Left ventricle myocardium inferior (tissue), 1 donor: ENCODE results near the gene SLC35G6. TPM values are rescaled to one million over a fixed set of nuclear protein-coding genes. Genes with fewer than 3 reads are reported as not detected.

ENCODE experiments used
- DNase-seq: peaks from one replicate; pipeline ENCODE4 v3.0.0-alpha.2; 2020
- H3K27ac ChIP-seq: fragments of 200-600 bp; replicated peaks from 2 replicates; pipeline ENCODE4 v1.8.0; 2021
- H3K27me3 ChIP-seq: fragments of 200-600 bp; 2 replicates; pipeline ENCODE4 v1.8.0; 2021; ENCODE audit warnings: low read depth
- H3K36me3 ChIP-seq: fragments of 200-600 bp; 2 replicates; pipeline ENCODE4 v1.8.0; 2021
- H3K4me1 ChIP-seq: fragments of 200-600 bp; 2 replicates; pipeline ENCODE4 v1.8.0; 2021
- H3K4me3 ChIP-seq: fragments of 200-600 bp; 2 replicates; pipeline ENCODE4 v1.8.0; 2021; ENCODE audit warnings: mild to moderate bottlenecking, moderate library complexity
- H3K9me3 ChIP-seq: fragments of 200-600 bp; replicated peaks from 2 replicates; pipeline ENCODE4 v1.8.0; 2021
- CTCF ChIP-seq: fragments of 200-600 bp; IDR thresholded peaks from 2 replicates; pipeline ENCODE4 v1.8.0; 2021; ENCODE audit warnings: antibody characterized with exemption, mild to moderate bottlenecking, borderline replicate concordance
- intact Hi-C: fragments of 100-400 bp; cut with micrococcal nuclease; formaldehyde crosslinking; loops from one replicate; pipeline ENCODE4 v1.11.0; 2022
- total RNA-seq: library from RNA; stranded (reverse); fragmentation: NEBNext Ultra II Directional; extraction: Animal tissue kit (Norgen Biotek cat#: 25700); gene quantifications from one replicate; pipeline ENCODE4 v1.2.1, GENCODE V29; 2021
- donor health status: DM: no; HTN: yes; CAD: no; lungs with severe emphysema.

SLC35G6 gene
- total RNA-seq, 1 donor from 2014 or later = not detected

- no peak overlapping the region for H3K4me3 ChIP-seq
- H3K27me3 ChIP-seq = no peaks in the 10 kb centered on the region
- TF ChIP-seq CTCF = no peak
- no peak overlapping the region for H3K27ac ChIP-seq
- no peaks in the 10 kb centered on the region for H3K9me3 ChIP-seq
- intact Hi-C loops = no loop called here
- no peak for DNase-seq
- peaks cover 39% of the 10 kb centered on the region for H3K4me1 ChIP-seq
- H3K36me3 ChIP-seq = peaks cover 43% of the 10 kb centered on the region
Measured at GRCh38 chr17:7464081-7464480, 17.2 kb upstream of the SLC35G6 start.

DNA sequence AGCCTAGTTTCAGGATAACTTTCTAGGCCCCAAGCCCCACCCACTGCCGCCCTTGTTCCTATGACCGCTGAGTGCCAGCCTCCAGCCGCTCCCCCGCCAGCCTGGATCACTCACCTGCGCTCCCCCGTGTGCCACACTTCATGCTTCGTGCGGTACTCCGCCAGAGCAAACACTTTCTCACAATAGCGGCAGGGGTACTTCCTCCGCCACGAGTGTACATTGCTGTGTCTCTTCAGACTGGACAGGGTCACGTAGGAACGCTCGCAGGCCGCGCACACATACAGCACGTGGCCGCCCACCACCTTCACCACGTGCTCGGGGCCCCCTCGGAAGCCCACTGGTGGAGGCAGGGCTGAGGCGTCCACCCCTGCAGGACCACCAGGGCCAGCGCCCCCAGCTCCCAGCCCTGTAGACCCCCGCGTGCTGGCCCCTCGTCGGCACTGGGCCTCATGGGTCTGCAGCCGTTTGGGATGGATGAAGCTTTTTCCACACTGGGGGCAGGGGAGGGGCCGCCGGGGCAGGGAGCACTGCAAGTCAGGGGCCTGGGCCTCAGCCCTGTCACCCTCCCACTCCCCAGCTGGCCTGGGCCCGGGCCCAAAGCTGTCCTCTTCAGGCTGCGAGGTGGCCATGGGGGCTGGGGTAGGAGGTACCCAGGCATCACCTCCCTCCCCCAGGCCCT, 15.5 kb upstream of the SLC35G6 start:
- Histone ChIP-seq H3K27me3 (no peaks in the 10 kb centered on the region), H3K9me3 (no peaks in the 10 kb centered on the region), H3K27ac (peak overlapping the region; percentile 85), H3K36me3 (peaks cover 43% of the 10 kb centered on the region), H3K4me1 (peaks cover 54% of the 10 kb centered on the region), H3K4me3 (no peak overlapping the region)
- intact Hi-C loops = no loop called here
- no peak for DNase-seq
- TF ChIP-seq CTCF = no peak

DNA sequence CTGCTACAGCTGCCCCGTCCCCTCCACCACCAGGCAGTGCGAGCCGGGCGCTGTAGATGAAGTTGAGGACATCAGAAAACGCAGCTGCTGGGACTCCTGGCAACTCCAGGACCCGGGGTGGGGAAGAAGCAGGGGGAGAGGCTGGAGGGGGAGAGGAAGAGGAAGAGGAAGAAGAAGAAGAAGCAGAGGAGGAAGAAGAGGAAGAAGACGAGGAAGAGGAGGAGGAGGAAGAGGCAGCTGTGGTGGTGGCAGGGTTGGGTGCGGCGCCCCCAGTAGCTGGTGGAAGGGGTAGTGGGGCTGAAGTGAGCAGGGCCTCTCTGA, 15.0 kb upstream of the SLC35G6 start:
- Histone ChIP-seq H3K9me3 (no peaks in the 10 kb centered on the region), H3K27ac (peak overlapping the region; percentile 85), H3K27me3 (no peaks in the 10 kb centered on the region), H3K4me3 (no peak overlapping the region), H3K36me3 (peaks cover 43% of the 10 kb centered on the region), H3K4me1 (peaks cover 60% of the 10 kb centered on the region)
- TF ChIP-seq CTCF = no peak
- no peak for DNase-seq
- intact Hi-C loops = no loop called here

DNA sequence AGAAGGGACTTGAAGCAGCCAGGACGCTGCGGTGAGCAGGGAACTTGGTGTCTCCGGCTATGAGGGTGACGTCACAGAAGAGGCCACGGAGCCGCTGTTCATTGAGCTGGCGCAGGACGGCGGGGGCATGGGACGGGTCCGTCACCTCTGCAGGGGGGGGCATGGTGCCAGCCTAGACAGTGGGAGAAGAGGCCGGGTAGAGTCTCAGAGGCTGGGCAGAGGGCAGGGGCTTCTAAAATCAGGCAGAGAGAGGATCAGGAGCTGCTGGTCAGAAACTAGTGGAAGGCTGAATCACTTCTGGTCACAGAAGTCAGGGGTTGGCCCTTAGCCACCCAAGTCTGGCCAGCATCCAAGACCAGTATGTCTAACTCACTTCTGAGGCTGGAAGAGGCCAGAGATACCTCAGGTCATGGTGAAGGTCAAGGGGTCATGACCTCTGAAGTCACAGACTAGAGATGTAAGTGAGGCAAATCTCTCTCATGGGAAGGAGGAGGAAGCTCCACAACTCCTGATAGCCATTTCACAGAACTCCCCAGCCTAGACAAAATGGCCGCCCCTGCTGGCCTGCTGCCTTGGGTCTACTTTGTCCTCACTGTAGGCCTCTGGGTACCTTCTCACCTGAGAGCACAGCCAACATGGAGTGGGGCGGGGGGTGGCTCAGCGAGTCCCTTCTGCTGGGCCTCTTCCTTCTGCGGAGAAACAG, 14.5 kb upstream of the SLC35G6 start:
- intact Hi-C loops = no loop called here

GRCh38 chr17:7467498-7467897, 13.7 kb upstream of the SLC35G6 start:
- peaks cover 36% of the 10 kb centered on the region for H3K36me3 ChIP-seq
- H3K27ac ChIP-seq = peak overlapping the region; percentile 85
- no peak for TF ChIP-seq CTCF
- no peaks in the 10 kb centered on the region for H3K27me3 ChIP-seq
- peaks cover 72% of the 10 kb centered on the region for H3K4me1 ChIP-seq
- intact Hi-C loops = no loop called here
- DNase-seq = no peak
- no peaks in the 10 kb centered on the region for H3K9me3 ChIP-seq
- H3K4me3 ChIP-seq = no peak overlapping the region

More for the DNA sequence above, 14.5 kb upstream of the SLC35G6 start:
- Histone ChIP-seq H3K9me3 (no peaks in the 10 kb centered on the region), H3K27me3 (no peaks in the 10 kb centered on the region), H3K4me3 (no peak overlapping the region), H3K27ac (peak overlapping the region; percentile 85), H3K36me3 (peaks cover 43% of the 10 kb centered on the region), H3K4me1 (peaks cover 65% of the 10 kb centered on the region)
- TF ChIP-seq CTCF = no peak
- DNase-seq = peak; percentile 82
